Fibroblast of skin of back (primary cell): ENCODE data around the gene ZNF683.

ENCODE experiments used
- DNase-seq: peaks from one replicate; pipeline ENCODE4 v3.0.0-alpha.2; 2013

The ZNF683 gene

GRCh38 chr1:26357121-26357602, 15.4 kb downstream of the ZNF683 start:
- DNase-seq = no peak

GRCh38 chr1:26356106-26356505, 16.4 kb downstream of the ZNF683 start:
- DNase-seq = no peak

- DNase-seq = no peak
Observed at GRCh38 chr1:26354972-26355371, 17.6 kb downstream of the ZNF683 start.

GRCh38 chr1:26353976-26354820, 18.4 kb downstream of the ZNF683 start, which contains the start of gene CRYBG2:
Gene CRYBG2, minus strand, starts transcription at chr1:26354130. Its CDS starts 7,473 bp downstream, at chr1:26346657.
- DNase-seq = no peak

GRCh38 chr1:26353210-26353859, 19.2 kb downstream of the ZNF683 start:
- DNase-seq = no peak

GRCh38 chr1:26352338-26352679, 20.2 kb downstream of the ZNF683 start:
- no peak for DNase-seq

GRCh38 chr1:26351590-26352337, 20.8 kb downstream of the ZNF683 start:
- no peak for DNase-seq

- no peak for DNase-seq
Observed at GRCh38 chr1:26350701-26351589, 21.6 kb downstream of the ZNF683 start.

- no peak for DNase-seq
Observed at GRCh38 chr1:26350343-26350700, 22.2 kb downstream of the ZNF683 start.

GRCh38 chr1:26349877-26350244, 22.7 kb downstream of the ZNF683 start:
- no peak for DNase-seq

GRCh38 chr1:26349188-26349876, 23.2 kb downstream of the ZNF683 start:
- peak; percentile 49 for DNase-seq

- DNase-seq = no peak
Observed at GRCh38 chr1:26346274-26347033, 26.1 kb downstream of the ZNF683 start.

GRCh38 chr1:26345718-26346117, 26.8 kb downstream of the ZNF683 start:
- no peak for DNase-seq

- DNase-seq = no peak
Observed at GRCh38 chr1:26344147-26344920, 28.2 kb downstream of the ZNF683 start.

- no peak for DNase-seq
Observed at GRCh38 chr1:26340047-26340481, 32.5 kb downstream of the ZNF683 start.

- no peak for DNase-seq
Observed at GRCh38 chr1:26338670-26339069, 33.9 kb downstream of the ZNF683 start.

GRCh38 chr1:26337625-26338024, 34.9 kb downstream of the ZNF683 start:
- DNase-seq = no peak

GRCh38 chr1:26337206-26337535, 35.4 kb downstream of the ZNF683 start:
- no peak for DNase-seq

- peak; percentile 13 for DNase-seq
Observed at GRCh38 chr1:26336477-26337205, 35.9 kb downstream of the ZNF683 start.
